Right lobe of liver (tissue), 4 donors: ENCODE measurements around the gene HABP4.

ENCODE experiments used
- CTCF ChIP-seq, 4 donors: fragments of 200-600 bp in 3 of 4; fragments of 450-650 bp in 1 of 4; IDR thresholded peaks; one replicate each; pipeline versions ENCODE4 v1.5.1 to v1.8.0; 2016 to 2022; ENCODE audit warnings: antibody characterized with exemption in 4 of 4, mild to moderate bottlenecking in 2 of 4
- POLR2A ChIP-seq: fragments of 450-650 bp; IDR thresholded peaks from one replicate; pipeline ENCODE4 v1.6.1; 2017; ENCODE audit warnings: antibody characterized with exemption, mild to moderate bottlenecking
- donor health status: DM: no; HTN: no; CAD: no.
- donor health status: DM: no; HTN: no; CAD: no.
- donor health status: DM: no; HTN: yes; CAD: no.

GRCh38 chr9:96502539-96503373 lies 52.8 kb downstream of the HABP4 start:
- TF ChIP-seq CTCF (IDR thresholded peaks at IDR 0.05) (no peak), POLR2A (no peak)
